DOHH2 (cell line): ENCODE results near the gene RHOXF2B.
"Not testable (repeated sequence)": the region's sequence is repeated elsewhere in the genome, so short reads cannot be mapped to it uniquely, and the experiment has no call there.

Experiments
- CTCF ChIP-seq: fragments of 200-600 bp; sonication (generic); IDR thresholded peaks from one replicate; pipeline ENCODE4 v1.5.1; 2014; ENCODE audit warnings: antibody characterized with exemption, mild to moderate bottlenecking, low read depth, low read length; ENCODE audit not compliant: poor library complexity, severe bottlenecking
- EZH2phosphoT487 ChIP-seq: fragments of 200-600 bp; sonication (generic); IDR thresholded peaks from 2 replicates; pipeline ENCODE4 v1.6.1; 2017; ENCODE audit warnings: borderline replicate concordance, mild to moderate bottlenecking, antibody characterized with exemption, low read length, moderate library complexity, mixed read lengths

GRCh38 chrX:120066169-120066568, 11.3 kb downstream of the RHOXF2B start:
- not testable (repeated sequence) for TF ChIP-seq CTCF, EZH2phosphoT487
